ENCODE data around the gene HPCAL1. TPM values are rescaled to one million over a fixed set of nuclear protein-coding genes. Genes with fewer than 3 reads are reported as not detected.

Gene HPCAL1
- total RNA-seq, 2 experiments from 2014 or later: 9.2 to 9.7 TPM

DNA sequence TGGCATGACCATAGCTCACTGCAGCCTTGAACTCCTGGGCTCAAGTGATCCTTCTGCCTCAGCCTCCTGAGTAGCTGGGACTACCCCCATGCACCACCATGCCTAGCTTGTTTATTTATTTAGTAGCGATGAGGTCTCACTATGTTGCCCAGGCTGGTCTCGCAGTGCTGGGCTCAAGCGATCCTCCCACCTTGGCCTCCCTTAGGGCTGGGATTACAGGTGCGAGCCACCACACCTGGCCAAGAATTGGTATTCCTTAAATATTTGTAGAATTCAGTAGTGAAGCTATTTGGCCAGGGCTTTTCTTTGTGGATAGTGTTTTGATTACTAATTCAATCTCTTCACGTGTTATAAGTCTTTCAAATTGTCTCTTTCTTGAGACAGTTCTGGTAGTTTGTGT is 89.4 kb downstream of the HPCAL1 start:
- Histone ChIP-seq H3K79me2 (ENCODE audit: insufficient read depth, low read depth, low read length) (no peaks in the 10 kb centered on the region), H3K4me3 (ENCODE audit: low read depth, low read length, poor library complexity, severe bottlenecking) (no peak overlapping the region), H2AFZ (ENCODE audit: low read length) (no peak overlapping the region), H3K4me1 (ENCODE audit: insufficient read depth, low read length, poor library complexity, severe bottlenecking) (peaks cover 8% of the 10 kb centered on the region), H3K9me2 (ENCODE audit: insufficient read depth, low read length) (no peaks in the 10 kb centered on the region), H4K20me1 (ENCODE audit: insufficient read depth, low read length) (no peaks in the 10 kb centered on the region; the same call in 1 of the 2 replicates), H3K27ac (ENCODE audit: low read depth, low read length, poor library complexity, severe bottlenecking) (no peak overlapping the region), H3K4me2 (ENCODE audit: low read length) (no peak overlapping the region), H3K9me3 (ENCODE audit: low read length) (no peaks in the 10 kb centered on the region), H3K36me3 (ENCODE audit: insufficient read depth, low read length) (no peaks in the 10 kb centered on the region)
- CTCF ChIA-PET (ENCODE audit: unreplicated experiment): no interaction called here
- DNase-seq (ENCODE audit: low spot score): no peak
- no peak for TF ChIP-seq EZH2phosphoT487 (IDR thresholded peaks at IDR 0.05; ENCODE audit: borderline replicate concordance, low read depth, low read length)
- TF ChIP-seq CTCF (conservative IDR thresholded peaks at IDR 0.05; ENCODE audit: low read length): no peak
- intact Hi-C loops (cut with micrococcal nuclease; ENCODE audit: unreplicated experiment): no loop called here
- BruUV-seq (replicated peaks): no TSS peak
- POLR2A ChIA-PET: interaction anchor here (0.7 to 1.2 kb wide), 4 partner anchors 8 to 85 kb away, joined by 3 to 4 read pairs (median 4); no protein-coding TSS in a partner anchor

DNA sequence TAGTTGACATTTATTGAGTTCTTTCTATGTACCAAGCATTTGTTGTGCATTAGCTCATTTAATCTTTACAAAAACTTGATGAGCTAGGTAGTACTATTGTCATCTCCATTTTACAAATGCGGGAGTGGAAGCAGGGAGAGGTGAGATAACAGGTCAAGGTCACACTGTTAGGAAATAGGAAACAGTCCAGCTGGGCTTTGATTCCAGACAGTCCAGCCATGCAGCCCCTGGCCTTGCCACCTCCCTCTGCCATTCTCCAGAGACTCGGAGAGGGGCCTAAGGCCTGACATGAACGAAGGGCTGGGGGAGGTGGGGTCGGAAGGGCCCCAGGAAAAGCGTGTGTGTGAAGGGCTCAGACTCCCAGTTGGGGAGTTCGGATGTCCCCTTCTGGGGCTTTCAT is 89.8 kb downstream of the HPCAL1 start:
- BruUV-seq (replicated peaks): no TSS peak
- no peaks in the 10 kb centered on the region for H3K36me3 ChIP-seq (ENCODE audit: insufficient read depth, low read length)
- CTCF ChIA-PET (ENCODE audit: unreplicated experiment): no interaction called here
- no peak overlapping the region for H3K27ac ChIP-seq (ENCODE audit: low read depth, low read length, poor library complexity, severe bottlenecking)
- intact Hi-C loops (cut with micrococcal nuclease; ENCODE audit: unreplicated experiment): no loop called here
- H3K9me3 ChIP-seq (ENCODE audit: low read length): no peaks in the 10 kb centered on the region
- H3K4me2 ChIP-seq (ENCODE audit: low read length): no peak overlapping the region
- H3K79me2 ChIP-seq (ENCODE audit: insufficient read depth, low read depth, low read length): no peaks in the 10 kb centered on the region
- H4K20me1 ChIP-seq (ENCODE audit: insufficient read depth, low read length): no peaks in the 10 kb centered on the region; the same call in 1 of the 2 replicates
- POLR2A ChIA-PET: interaction anchor here (0.5 to 1.2 kb wide), 5 partner anchors 9 to 244 kb away, joined by 3 to 4 read pairs (median 3); no protein-coding TSS in a partner anchor
- no peak for DNase-seq (ENCODE audit: low spot score)
- H3K4me1 ChIP-seq (ENCODE audit: insufficient read depth, low read length, poor library complexity, severe bottlenecking): peaks cover 8% of the 10 kb centered on the region
- no peaks in the 10 kb centered on the region for H3K9me2 ChIP-seq (ENCODE audit: insufficient read depth, low read length)
- TF ChIP-seq CTCF (conservative IDR thresholded peaks at IDR 0.05; ENCODE audit: low read length) (no peak), EZH2phosphoT487 (IDR thresholded peaks at IDR 0.05; ENCODE audit: borderline replicate concordance, low read depth, low read length) (no peak)
- no peak overlapping the region for H2AFZ ChIP-seq (ENCODE audit: low read length)
- H3K4me3 ChIP-seq (ENCODE audit: low read depth, low read length, poor library complexity, severe bottlenecking): no peak overlapping the region

GRCh38 chr2:10392951-10393639 is 90.4 kb downstream of the HPCAL1 start:
- DNase-seq (ENCODE audit: low spot score): no peak
- CTCF ChIA-PET (ENCODE audit: unreplicated experiment): no interaction called here
- POLR2A ChIA-PET: interaction anchor here (0.5 to 1.2 kb wide), 2 partner anchors 11 to 243 kb away, joined by 3 to 4 read pairs; no protein-coding TSS in a partner anchor
- no TSS peak for BruUV-seq (replicated peaks)
- no peaks in the 10 kb centered on the region for H3K36me3 ChIP-seq (ENCODE audit: insufficient read depth, low read length)
- H3K9me2 ChIP-seq (ENCODE audit: insufficient read depth, low read length): no peaks in the 10 kb centered on the region
- no peak overlapping the region for H2AFZ ChIP-seq (ENCODE audit: low read length)
- H3K4me3 ChIP-seq (ENCODE audit: low read depth, low read length, poor library complexity, severe bottlenecking): no peak overlapping the region
- TF ChIP-seq CTCF (conservative IDR thresholded peaks at IDR 0.05; ENCODE audit: low read length) (no peak), EZH2phosphoT487 (IDR thresholded peaks at IDR 0.05; ENCODE audit: borderline replicate concordance, low read depth, low read length) (no peak)
- intact Hi-C loops (cut with micrococcal nuclease; ENCODE audit: unreplicated experiment): no loop called here
- H3K4me2 ChIP-seq (ENCODE audit: low read length): no peak overlapping the region
- H3K9me3 ChIP-seq (ENCODE audit: low read length): no peaks in the 10 kb centered on the region
- no peak overlapping the region for H3K27ac ChIP-seq (ENCODE audit: low read depth, low read length, poor library complexity, severe bottlenecking)
- no peaks in the 10 kb centered on the region; the same call in 1 of the 2 replicates for H4K20me1 ChIP-seq (ENCODE audit: insufficient read depth, low read length)
- peaks cover 8% of the 10 kb centered on the region for H3K4me1 ChIP-seq (ENCODE audit: insufficient read depth, low read length, poor library complexity, severe bottlenecking)
- no peaks in the 10 kb centered on the region for H3K79me2 ChIP-seq (ENCODE audit: insufficient read depth, low read depth, low read length)

All from OCI-LY7 (cell line).